ENCODE results near the gene RFTN1.
"Not testable (repeated sequence)": the region's sequence is repeated elsewhere in the genome, so short reads cannot be mapped to it uniquely, and the experiment has no call there.

The RFTN1 gene

GRCh38 chr3:16328124-16328523 is 185.4 kb downstream of the RFTN1 start:
- no peak for DNase-seq (ENCODE audit: low spot score)

DNA sequence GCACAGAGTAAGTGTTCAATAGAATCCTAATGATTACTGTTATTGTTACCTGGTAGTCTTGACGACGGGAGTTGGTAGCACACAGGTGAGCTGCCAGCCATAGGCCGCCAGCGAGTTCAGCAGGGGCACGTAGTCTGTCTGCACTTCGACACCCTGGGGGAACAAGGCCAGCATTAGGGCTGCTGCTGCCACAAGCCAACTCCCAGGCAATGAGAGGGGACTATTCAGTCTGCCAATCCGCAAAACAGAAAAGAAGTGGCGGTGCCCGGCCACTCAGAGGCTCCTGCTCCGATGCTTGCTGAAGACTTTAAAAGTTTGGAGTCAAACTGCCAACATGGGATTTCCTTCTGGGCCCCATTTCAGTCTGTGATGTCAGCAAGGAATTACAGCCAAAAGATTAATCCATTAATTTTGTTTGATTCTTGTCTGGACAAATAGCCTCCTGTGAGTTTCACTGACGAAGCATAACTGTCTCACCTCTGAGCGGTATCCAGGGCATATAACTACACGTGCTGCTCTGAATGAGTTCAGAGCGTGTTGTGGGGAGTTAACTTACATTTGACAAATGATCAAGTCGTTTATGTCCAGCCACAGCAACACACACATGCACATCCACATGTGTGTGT is 186.7 kb downstream of the RFTN1 start:
- no peak for DNase-seq (ENCODE audit: low spot score)

DNA sequence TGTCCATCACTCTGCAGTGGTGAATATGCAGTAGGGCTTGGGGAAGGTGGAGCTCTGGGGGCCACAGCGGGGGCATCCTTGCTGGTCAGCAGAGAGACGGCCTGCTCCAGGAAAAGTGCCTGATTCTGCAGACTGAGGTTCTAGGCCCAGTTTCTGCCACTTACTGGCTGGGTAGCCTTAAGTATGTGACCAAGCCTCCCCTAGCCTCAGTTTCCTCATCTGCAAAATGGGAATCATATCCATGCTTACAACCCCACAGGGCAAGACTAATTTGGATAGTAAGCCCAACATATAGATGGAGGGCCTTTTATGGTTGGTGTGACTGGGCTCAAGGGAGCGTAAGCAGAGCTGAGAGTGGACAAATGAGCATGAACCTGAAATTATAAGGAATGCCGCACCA is 187.6 kb downstream of the RFTN1 start:
- DNase-seq (ENCODE audit: low spot score) = no peak

- no peak for DNase-seq (ENCODE audit: low spot score)
Observed at GRCh38 chr3:16323737-16324136, 189.8 kb downstream of the RFTN1 start.

- DNase-seq (ENCODE audit: low spot score) = no peak
Observed at GRCh38 chr3:16322189-16322588, 191.3 kb downstream of the RFTN1 start.

GRCh38 chr3:16320711-16321110 is 192.8 kb downstream of the RFTN1 start:
- no peak for DNase-seq (ENCODE audit: low spot score)

- DNase-seq (ENCODE audit: low spot score) = no peak
Observed at GRCh38 chr3:16319723-16320122, 193.8 kb downstream of the RFTN1 start.

DNA sequence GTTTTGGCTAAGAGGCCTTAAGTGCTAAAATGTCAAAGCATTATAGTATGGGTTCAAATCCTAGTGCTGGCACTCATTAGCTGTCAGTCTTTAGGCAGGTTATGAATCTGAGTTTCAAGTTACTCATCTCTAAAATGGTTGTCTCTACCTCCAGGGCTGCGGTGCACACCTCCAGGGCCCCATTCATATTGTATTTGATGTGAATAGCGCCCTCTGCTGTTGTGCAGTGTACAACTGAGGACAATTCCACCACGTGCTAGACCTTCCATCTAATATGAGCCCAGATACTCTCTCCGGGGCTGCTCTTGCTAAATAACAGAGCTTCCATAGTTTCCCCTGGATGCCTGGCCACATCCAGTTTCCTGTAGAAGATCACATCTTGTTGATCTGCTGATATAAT is 194.2 kb downstream of the RFTN1 start:
- DNase-seq (ENCODE audit: low spot score) = peak; percentile 94

DNA sequence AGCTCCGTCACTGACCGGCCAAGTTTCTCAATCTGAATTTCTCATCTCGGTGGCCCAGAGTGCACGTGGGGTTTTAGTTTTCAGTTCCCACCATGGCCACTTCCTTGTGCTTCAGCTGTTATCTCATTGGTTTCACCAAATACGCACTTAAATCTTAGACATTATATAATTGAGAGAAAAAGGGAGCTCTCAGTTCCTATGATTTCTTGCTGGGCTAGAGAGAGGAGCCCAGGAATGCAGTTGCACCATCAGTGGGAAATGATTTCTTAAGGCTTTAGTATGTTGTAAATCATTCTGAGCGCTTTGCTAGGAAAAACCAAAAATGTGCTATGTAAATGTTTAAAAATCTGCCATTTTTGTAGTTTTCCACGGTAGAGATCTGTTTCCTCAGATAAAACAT is 195.3 kb downstream of the RFTN1 start:
- no peak for DNase-seq (ENCODE audit: low spot score)

DNA sequence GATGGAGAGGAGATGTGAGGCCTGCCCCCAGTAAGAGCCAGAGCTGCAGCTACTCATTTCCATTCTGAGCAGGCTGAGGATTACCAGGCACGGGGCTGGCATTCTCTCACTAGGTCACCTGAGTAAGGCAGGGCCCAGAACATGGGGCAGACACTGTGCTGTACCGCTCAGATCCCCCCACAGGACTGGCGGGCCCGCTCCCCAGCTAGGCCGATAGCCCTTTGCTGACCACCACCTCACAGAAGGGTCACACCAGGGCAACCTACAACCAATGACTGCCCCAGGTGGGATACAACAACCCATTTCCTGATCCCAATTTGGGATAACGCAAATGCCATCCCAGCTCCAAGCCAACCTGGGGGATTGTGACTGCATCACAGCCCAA is 195.9 kb downstream of the RFTN1 start:
- DNase-seq (ENCODE audit: low spot score) = no peak

- DNase-seq (ENCODE audit: low spot score) = no peak
Observed at GRCh38 chr3:16316847-16317560, 196.5 kb downstream of the RFTN1 start.

GRCh38 chr3:16316396-16316795 is 197.1 kb downstream of the RFTN1 start:
- DNase-seq (ENCODE audit: low spot score) = no peak

DNA sequence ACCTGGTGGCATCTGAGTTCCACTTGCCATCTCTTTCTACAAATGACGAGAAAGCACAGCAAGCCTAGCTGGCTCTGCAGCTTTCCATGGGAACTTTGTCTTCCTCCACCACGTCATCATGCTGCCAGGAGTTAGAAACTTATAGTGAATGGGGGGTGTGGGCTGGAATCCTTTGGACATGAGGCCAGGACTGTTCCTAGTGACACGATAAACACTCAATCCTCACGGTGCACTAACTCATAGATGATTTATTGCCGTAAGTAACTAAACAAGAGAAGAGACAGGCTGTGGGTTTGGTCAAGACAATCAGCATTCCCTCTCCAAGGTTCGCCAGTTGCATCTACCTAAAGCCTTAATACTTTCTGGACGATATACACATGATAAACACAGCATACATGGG is 197.9 kb downstream of the RFTN1 start:
- DNase-seq (ENCODE audit: low spot score) = no peak

DNA sequence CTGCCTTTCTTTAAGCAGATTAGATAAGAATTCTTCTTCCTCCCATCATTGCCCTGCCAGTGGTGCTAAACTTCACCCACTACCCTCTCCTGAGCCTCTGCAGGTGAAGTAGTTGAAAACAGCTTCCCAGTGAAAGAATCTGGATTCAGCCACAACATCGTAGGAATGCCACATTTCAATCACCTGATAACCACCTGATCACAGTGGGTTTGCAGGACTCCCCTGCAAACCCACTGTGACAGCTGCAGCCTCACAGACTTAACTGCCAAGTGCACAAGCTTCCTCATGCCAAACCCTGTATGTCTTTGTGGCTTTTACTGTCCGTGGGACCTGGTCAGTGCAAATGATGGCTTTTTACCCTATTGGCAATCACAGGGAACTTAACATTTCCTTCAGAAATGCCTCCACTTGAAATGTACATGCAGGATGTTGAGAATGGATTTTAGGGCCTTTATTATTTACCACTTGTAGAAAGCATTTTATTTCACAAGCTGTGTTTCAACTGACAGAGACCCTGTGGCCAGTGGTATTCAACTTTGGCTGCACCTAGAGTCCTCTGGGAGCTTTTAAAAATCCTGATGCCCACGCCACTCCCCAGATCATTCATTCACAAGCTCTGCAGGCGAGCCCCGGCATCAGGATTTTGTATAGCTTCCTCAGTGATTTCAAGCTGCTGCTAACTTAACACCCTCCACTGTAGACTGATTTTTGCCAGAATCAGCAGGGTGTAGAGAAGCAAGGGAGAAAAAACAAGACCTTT is 199.4 kb downstream of the RFTN1 start:
- DNase-seq (ENCODE audit: low spot score) = no peak

- DNase-seq (ENCODE audit: low spot score) = peak; percentile 75
Observed at GRCh38 chr3:16311960-16312451, 201.5 kb downstream of the RFTN1 start.

DNA sequence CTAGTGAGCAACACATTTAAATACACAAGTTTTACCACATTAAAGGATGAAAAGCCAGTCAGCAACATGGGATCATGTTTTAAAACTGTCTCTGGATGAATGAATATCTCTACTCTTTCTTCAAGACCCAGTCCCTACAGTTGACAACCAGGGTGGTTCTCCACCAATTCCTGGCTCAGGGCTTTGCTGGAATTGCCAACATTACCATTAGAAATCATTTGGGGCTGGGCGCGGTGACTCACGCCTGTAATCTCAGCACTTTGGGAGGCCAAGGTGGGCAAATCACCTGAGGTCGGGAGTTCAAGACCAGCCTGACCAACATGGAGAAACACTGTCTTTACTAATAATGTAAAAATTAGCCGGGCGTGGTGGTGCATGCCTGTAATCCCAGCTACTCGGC is 203.0 kb downstream of the RFTN1 start:
- DNase-seq (ENCODE audit: low spot score) = not testable (repeated sequence)

GRCh38 chr3:16309558-16309957 is 203.9 kb downstream of the RFTN1 start:
- DNase-seq (ENCODE audit: low spot score) = peak; percentile 86

- no peak for DNase-seq (ENCODE audit: low spot score)
Observed at GRCh38 chr3:16308727-16309126, 204.8 kb downstream of the RFTN1 start.

DNA sequence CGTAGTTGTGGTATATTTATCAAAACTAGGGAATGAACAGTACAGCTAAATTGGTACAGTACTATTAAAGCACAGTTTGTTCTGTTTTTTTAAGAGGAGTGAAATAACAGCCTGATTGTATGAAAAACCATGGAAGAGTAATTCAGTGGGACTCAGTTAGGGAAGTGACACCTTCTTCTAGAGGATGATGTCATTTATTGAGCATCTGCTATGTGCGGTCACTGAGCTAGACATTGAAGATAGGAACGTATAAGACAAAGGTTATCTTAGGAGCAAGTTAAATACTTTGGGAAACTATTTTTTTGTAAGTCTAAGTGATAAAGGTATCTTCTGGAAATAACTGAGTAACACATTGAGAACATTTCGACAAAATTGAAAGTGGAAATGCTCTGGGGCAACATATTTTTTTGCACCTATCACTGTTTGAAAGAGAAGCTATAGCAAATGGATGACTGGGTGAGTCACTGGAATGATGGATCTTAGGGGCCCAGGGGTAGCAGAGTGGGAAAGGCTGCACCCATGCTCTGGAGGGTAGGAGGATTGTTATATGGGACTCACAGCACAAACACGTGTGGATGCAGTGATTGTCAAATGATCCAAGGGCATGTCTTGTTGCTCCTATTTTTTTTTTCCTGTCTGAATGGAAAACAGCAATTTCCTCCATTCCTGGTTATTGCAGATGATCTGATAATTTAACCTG is 205.5 kb downstream of the RFTN1 start:
- DNase-seq (ENCODE audit: low spot score) = no peak

GRCh38 chr3:16305111-16305541 is 208.4 kb downstream of the RFTN1 start:
- DNase-seq (ENCODE audit: low spot score) = peak; percentile 54

DNA sequence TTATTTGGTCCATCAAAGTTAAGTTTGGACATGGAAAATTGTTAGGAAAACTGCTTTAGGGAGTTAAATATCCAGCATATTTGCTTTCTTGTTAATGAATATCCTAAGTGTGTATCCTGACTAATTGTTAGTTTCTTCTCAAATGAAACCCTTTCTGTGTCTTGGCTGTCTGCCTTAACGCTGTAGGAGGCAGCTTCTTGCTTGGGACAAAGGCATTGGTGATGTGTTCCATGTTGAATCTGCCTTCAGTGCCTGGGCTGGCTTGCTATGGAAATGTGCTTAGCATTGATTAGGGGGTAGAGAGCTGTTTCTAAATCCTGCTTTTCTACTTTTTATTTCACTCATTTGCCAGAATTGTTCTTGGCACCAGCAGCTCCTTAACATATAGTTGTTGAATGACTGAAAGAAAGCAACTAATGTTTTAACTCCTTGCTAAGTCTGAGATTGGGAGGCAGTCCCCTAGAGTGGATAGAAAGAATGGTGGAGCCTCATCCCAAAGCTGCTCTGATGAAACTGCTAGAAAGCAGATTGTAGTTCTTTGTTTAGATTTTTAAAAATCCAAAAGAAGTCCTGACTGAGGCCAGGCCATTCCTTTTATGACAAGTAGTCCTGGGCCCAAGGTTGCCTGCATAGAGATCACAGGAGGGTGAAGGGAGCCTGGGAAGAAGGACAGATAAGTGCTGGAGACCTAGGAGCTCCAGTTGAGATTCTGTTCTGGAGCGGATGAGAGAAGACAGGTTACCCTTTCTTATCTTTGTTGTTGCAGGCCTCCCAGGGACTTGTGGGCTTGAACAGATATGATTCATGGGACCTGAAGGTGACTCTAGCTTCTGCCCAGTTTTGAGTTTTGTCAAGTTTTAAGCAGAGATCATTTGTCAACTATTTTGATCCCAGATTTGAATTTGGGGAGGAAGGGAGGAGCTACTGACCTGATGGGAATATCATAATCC is 209.2 kb downstream of the RFTN1 start:
- DNase-seq (ENCODE audit: low spot score) = peak; percentile 51
